Keratinocyte (primary cell): Measurements from ENCODE around the gene ZMYND19. TPM values are rescaled to one million over a fixed set of nuclear protein-coding genes. Genes with fewer than 3 reads are reported as not detected.

Experiments used
- DNase-seq: peaks from one replicate; pipeline ENCODE4 v3.0.0-alpha.2; 2011; ENCODE audit warnings: low read depth, missing footprints, low spot score
- FAIRE-seq: peaks from 2 replicates; lab custom pipeline; 2011; peaks lifted over from hg19 to GRCh38; lab: Jason Lieb, UNC
- H2AFZ ChIP-seq: 2 replicates; pipeline ENCODE4 v1.6.0; 2012; ENCODE audit warnings: low read length, control low read depth, inconsistent platforms; ENCODE audit not compliant: control insufficient read depth
- H3K27ac ChIP-seq: 2 replicates; pipeline ENCODE4 v1.5.1; 2011; ENCODE audit warnings: low read length; ENCODE audit not compliant: control insufficient read depth, insufficient read depth
- H3K27me3 ChIP-seq: 3 replicates; pipeline ENCODE4 v1.6.0; 2011; ENCODE audit warnings: low read length; ENCODE audit not compliant: control insufficient read depth, insufficient read depth; ENCODE audit errors: extremely low read depth
- H3K36me3 ChIP-seq, 2 experiments: 2 replicates in 1 of 2; 3 replicates in 1 of 2; pipeline ENCODE4 v1.5.1; 2011; ENCODE audit warnings: low read length in 2 of 2, mild to moderate bottlenecking in 1 of 2; ENCODE audit not compliant: control insufficient read depth in 2 of 2, insufficient read depth in 2 of 2; ENCODE audit errors: extremely low read depth in 1 of 2
- H3K4me1 ChIP-seq: 3 replicates; pipeline ENCODE4 v1.5.1; 2011; ENCODE audit warnings: low read length; ENCODE audit not compliant: control insufficient read depth, insufficient read depth; ENCODE audit errors: extremely low read depth
- H3K4me2 ChIP-seq: 3 replicates; pipeline ENCODE4 v1.6.0; 2011; ENCODE audit warnings: low read depth, low read length; ENCODE audit not compliant: control insufficient read depth, insufficient read depth; ENCODE audit errors: extremely low read depth
- H3K4me3 ChIP-seq, 3 experiments: fragments of 200-600 bp in 1 of 3; sonication (generic) in 1 of 3; 2 replicates in 2 of 3; 3 replicates in 1 of 3; pipeline ENCODE4 v1.5.1; 2011 to 2016; ENCODE audit warnings: low read length in 3 of 3, mild to moderate bottlenecking in 3 of 3, control low read depth in 2 of 3, inconsistent platforms in 1 of 3, low read depth in 1 of 3, mixed read lengths in 1 of 3, mixed run types in 1 of 3, moderate library complexity in 1 of 3; ENCODE audit not compliant: control insufficient read depth in 2 of 3, insufficient read depth in 2 of 3; ENCODE audit errors: extremely low read depth in 1 of 3
- H3K79me2 ChIP-seq: 2 replicates; pipeline ENCODE4 v1.6.0; 2012; ENCODE audit warnings: low read length; ENCODE audit not compliant: control insufficient read depth, insufficient read depth
- H3K9ac ChIP-seq: 3 replicates; pipeline ENCODE4 v1.6.0; 2011; ENCODE audit warnings: low read length; ENCODE audit not compliant: control insufficient read depth, insufficient read depth; ENCODE audit errors: extremely low read depth
- H3K9me1 ChIP-seq: 3 replicates; pipeline ENCODE4 v1.6.0; 2011; ENCODE audit warnings: low read length; ENCODE audit not compliant: control insufficient read depth, insufficient read depth; ENCODE audit errors: extremely low read depth
- H3K9me3 ChIP-seq: 2 replicates; pipeline ENCODE4 v1.5.1; 2012; ENCODE audit warnings: low read depth, low read length; ENCODE audit not compliant: control insufficient read depth
- H4K20me1 ChIP-seq: 3 replicates; pipeline ENCODE4 v1.6.0; 2011; ENCODE audit warnings: low read length; ENCODE audit not compliant: control insufficient read depth, insufficient read depth; ENCODE audit errors: extremely low read depth
- EZH2 ChIP-seq: IDR thresholded peaks from one replicate; pipeline ENCODE4 v1.6.1; 2012; ENCODE audit warnings: inconsistent platforms, mild to moderate bottlenecking, low read length, moderate library complexity
- dilution Hi-C: fragments of 300-500 bp; cut with MboI; formaldehyde crosslinking; loops from one replicate; pipeline ENCODE4 v1.7.0; 2020; ENCODE audit warnings: low sequenced_read_pairs; ENCODE audit not compliant: extremely low pct_ligation_motif_present
- polyA plus RNA-seq, 5 experiments: library from polyadenylated mRNA; depleted of rRNA in 3 of 5; stranded (reverse) in 3 of 5; stranded (forward) in 1 of 5; unstranded in 1 of 5; fragments of >200 nt; gene quantifications; 1 replicate in 1 of 5; 2 replicates in 3 of 5; 3 replicates in 1 of 5; pipeline versions ENCODE4 v1.2.1 to v1.2.3, GENCODE V29; 2011 to 2012; ENCODE audit warnings: missing spikeins in 2 of 5, low read depth in 1 of 5, low replicate concordance in 1 of 5
- TF ChIP-seq, protein P1 (sequence below), 3 experiments: IDR thresholded peaks in 1 of 3; conservative IDR thresholded peaks in 1 of 3; optimal IDR thresholded peaks in 1 of 3; 2 replicates in 2 of 3; 3 replicates in 1 of 3; pipeline versions ENCODE3 to v1.5.1; 2011; ENCODE audit warnings: low read length in 3 of 3, mild to moderate bottlenecking in 3 of 3, moderate library complexity in 2 of 3, control low read depth in 1 of 3, inconsistent platforms in 1 of 3; ENCODE audit not compliant: insufficient read depth in 2 of 3; ENCODE audit errors: extremely low read depth in 1 of 3

Gene ZMYND19
- polyA plus RNA-seq, 1 donor (not counting 4 experiments of a cell fraction or from before 2014, with no cell fraction given) = 25.8 TPM

DNA sequence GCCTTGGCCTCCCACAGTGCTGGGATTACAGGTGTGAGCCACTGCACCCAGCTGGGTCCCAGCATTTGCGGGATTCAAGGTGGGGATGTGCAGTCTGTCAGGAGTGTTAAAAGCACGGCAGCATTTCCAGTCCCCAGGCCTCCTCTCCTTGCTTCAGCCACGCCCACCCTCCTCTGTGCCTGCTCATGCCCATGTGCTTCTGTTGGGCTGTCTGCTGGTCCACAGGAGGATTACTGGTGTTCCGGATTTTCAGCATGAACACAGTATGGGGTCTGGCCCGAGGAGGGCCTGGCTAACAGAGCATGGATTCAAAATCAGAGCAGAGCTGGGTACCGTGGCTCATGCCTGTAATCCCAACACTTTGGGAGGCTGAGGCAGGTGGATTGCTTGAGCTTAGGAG, 20.6 kb upstream of the ZMYND19 start:
- dilution Hi-C loops = no loop called here
- Histone ChIP-seq H3K36me3 (peaks cover 12 to 23% of the 10 kb centered on the region in 2 experiments), H3K4me2 (peak overlapping the region; percentile 25), H3K9me1 (no peaks in the 10 kb centered on the region), H4K20me1 (no peaks in the 10 kb centered on the region), H3K79me2 (peaks cover 73% of the 10 kb centered on the region), H3K4me3 (no peak overlapping the region), H3K9me3 (no peaks in the 10 kb centered on the region), H3K4me1 (peaks cover 42% of the 10 kb centered on the region), H2AFZ (no peak overlapping the region), H3K27me3 (no peaks in the 10 kb centered on the region), H3K27ac (peak overlapping the region; percentile 100), H3K9ac (peak overlapping the region; percentile 96)
- FAIRE-seq = no peak
- DNase-seq = no peak
- no peak for TF ChIP-seq EZH2
- TF ChIP-seq, protein P1, sequence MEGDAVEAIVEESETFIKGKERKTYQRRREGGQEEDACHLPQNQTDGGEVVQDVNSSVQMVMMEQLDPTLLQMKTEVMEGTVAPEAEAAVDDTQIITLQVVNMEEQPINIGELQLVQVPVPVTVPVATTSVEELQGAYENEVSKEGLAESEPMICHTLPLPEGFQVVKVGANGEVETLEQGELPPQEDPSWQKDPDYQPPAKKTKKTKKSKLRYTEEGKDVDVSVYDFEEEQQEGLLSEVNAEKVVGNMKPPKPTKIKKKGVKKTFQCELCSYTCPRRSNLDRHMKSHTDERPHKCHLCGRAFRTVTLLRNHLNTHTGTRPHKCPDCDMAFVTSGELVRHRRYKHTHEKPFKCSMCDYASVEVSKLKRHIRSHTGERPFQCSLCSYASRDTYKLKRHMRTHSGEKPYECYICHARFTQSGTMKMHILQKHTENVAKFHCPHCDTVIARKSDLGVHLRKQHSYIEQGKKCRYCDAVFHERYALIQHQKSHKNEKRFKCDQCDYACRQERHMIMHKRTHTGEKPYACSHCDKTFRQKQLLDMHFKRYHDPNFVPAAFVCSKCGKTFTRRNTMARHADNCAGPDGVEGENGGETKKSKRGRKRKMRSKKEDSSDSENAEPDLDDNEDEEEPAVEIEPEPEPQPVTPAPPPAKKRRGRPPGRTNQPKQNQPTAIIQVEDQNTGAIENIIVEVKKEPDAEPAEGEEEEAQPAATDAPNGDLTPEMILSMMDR (optimal IDR thresholded peaks at IDR 0.05 in 1 of 3, IDR thresholded peaks at IDR 0.05 in 1 of 3, conservative IDR thresholded peaks at IDR 0.05 in 1 of 3; ENCODE audit: extremely low read depth in 1 of 3, insufficient read depth in 2 of 3, low read length in 3 of 3) = no peak

DNA sequence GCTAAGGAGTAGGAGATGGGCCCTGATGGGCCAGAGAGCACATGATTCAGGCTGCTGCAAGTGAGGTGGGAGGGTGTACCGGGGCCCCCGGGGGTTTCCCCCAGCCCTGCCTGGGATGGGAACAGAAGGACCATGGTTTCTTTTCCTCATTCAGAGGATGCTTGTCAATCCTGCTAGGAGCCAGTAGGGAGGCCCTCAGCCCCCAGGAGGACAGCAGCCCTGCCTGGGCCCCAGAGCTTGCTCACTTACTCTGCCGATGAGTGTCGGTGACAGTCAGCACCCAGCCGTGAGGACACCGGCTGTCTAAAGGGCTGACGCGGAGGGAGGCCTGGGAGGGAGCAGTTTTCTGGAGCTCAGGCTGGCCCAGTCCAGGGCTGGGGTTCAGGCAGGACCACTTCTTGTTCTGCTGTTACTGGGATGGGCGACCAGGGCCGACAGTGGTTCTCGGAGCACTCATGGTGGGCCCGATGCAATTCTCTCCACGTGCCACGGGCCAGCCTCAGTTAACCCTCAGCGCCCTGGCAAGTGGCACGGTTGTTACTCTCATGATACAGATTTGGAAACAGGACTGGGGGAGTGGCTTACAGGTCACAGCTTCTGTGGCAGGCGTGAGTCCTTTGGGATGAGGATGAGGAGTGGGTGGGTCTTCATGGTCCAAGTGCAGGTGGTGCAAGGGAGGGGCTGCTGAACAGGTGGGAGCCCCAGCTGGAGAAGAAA, 17.0 kb upstream of the ZMYND19 start:
- no peak for FAIRE-seq
- dilution Hi-C loops = no loop called here
- Histone ChIP-seq H3K9me3 (no peaks in the 10 kb centered on the region), H3K79me2 (peaks cover 42% of the 10 kb centered on the region), H3K4me1 (peaks cover 25% of the 10 kb centered on the region), H3K36me3 (peaks cover 0 to 5% of the 10 kb centered on the region in 2 experiments), H3K27me3 (no peaks in the 10 kb centered on the region), H3K9me1 (no peaks in the 10 kb centered on the region), H3K9ac (peak overlapping the region; percentile 70), H3K4me3 (peak overlapping the region; percentile 68 to 91 (median 68)), H3K27ac (peak overlapping the region; percentile 6), H4K20me1 (no peaks in the 10 kb centered on the region), H2AFZ (no peak overlapping the region), H3K4me2 (peak overlapping the region; percentile 83)
- TF ChIP-seq EZH2 = no peak
- TF ChIP-seq, protein P1 (optimal IDR thresholded peaks at IDR 0.05 in 1 of 3, IDR thresholded peaks at IDR 0.05 in 1 of 3, conservative IDR thresholded peaks at IDR 0.05 in 1 of 3; ENCODE audit: extremely low read depth in 1 of 3, insufficient read depth in 2 of 3, low read length in 3 of 3) = no peak
- DNase-seq = no peak
